Hypothalamus (tissue), 51 donors: Measurements from ENCODE around the gene SLC16A5.
A peak's percentile ranks its signal among the peaks of the same experiment; 100 is the strongest.
"Not testable (repeated sequence)": the region's sequence is repeated elsewhere in the genome, so short reads cannot be mapped to it uniquely, and the experiment has no call there.

Source experiments
- DNase-seq, 51 donors: peaks; one replicate each; lab custom pipeline; 2025; lab: John Stamatoyannopoulos, UW

SLC16A5 gene

GRCh38 chr17:75108193-75108592 lies 20.4 kb downstream of the SLC16A5 start:
- no peak for DNase-seq

GRCh38 chr17:75109046-75109406 lies 21.3 kb downstream of the SLC16A5 start:
- DNase-seq, result no peak

- DNase-seq, result peak in 50 of 51 donors; percentile 23 to 90 (median 74)
Observed at GRCh38 chr17:75109407-75110233, 21.9 kb downstream of the SLC16A5 start, which contains the start of gene ARMC7. ARMC7 (plus strand) TSS chr17:75109969; CDS start chr17:75110289, 320 bp downstream.

- DNase-seq, result peak in 1 of 51 donors; percentile 56
Observed at GRCh38 chr17:75110234-75110937, 22.6 kb downstream of the SLC16A5 start.

GRCh38 chr17:75111777-75112335 lies 24.1 kb downstream of the SLC16A5 start:
- DNase-seq, result no peak

GRCh38 chr17:75113798-75114551 lies 26.2 kb downstream of the SLC16A5 start:
- peak; percentile 39 to 93 (median 72) for DNase-seq

GRCh38 chr17:75114552-75115314 lies 27.0 kb downstream of the SLC16A5 start:
- DNase-seq, result no peak

GRCh38 chr17:75115555-75115954 lies 27.8 kb downstream of the SLC16A5 start:
- DNase-seq, result no peak

GRCh38 chr17:75116737-75117136 lies 29.0 kb downstream of the SLC16A5 start:
- DNase-seq, result no peak

- DNase-seq, result no peak
Observed at GRCh38 chr17:75118307-75118706, 30.6 kb downstream of the SLC16A5 start.

- peak in 3 of 51 donors; percentile 15 to 27 (median 20) for DNase-seq
Observed at GRCh38 chr17:75124041-75124818, 36.5 kb downstream of the SLC16A5 start.

GRCh38 chr17:75124819-75125162 lies 37.0 kb downstream of the SLC16A5 start:
- no peak for DNase-seq

- DNase-seq, result no peak
Observed at GRCh38 chr17:75125984-75126383, 38.2 kb downstream of the SLC16A5 start.

GRCh38 chr17:75126954-75127353 lies 39.2 kb downstream of the SLC16A5 start:
- DNase-seq, result no peak

GRCh38 chr17:75127936-75128335 lies 40.2 kb downstream of the SLC16A5 start:
- not testable (repeated sequence) for DNase-seq

GRCh38 chr17:75128694-75129505 lies 41.1 kb downstream of the SLC16A5 start:
- DNase-seq, result no peak

- DNase-seq, result no peak
Observed at GRCh38 chr17:75129576-75129975, 41.8 kb downstream of the SLC16A5 start.

GRCh38 chr17:75130059-75130631 lies 42.4 kb downstream of the SLC16A5 start:
- DNase-seq, result no peak
